Suprapubic skin (tissue), 4 donors: ENCODE results near the gene C2orf49.

Source experiments
- CTCF ChIP-seq, 2 donors: fragments of 200-600 bp in 1 of 2; fragments of 450-650 bp in 1 of 2; sonication (generic) in 1 of 2; IDR thresholded peaks; one replicate each; pipeline ENCODE4 v1.5.1; 2016 to 2019; ENCODE audit warnings: antibody characterized with exemption in 2 of 2, mild to moderate bottlenecking in 1 of 2, moderate library complexity in 1 of 2
- EP300 ChIP-seq: sonication (generic); formaldehyde crosslinking; IDR thresholded peaks from one replicate; pipeline ENCODE4 v1.6.1; 2017; ENCODE audit warnings: antibody characterized with exemption
- POLR2AphosphoS5 ChIP-seq, 3 donors: sonication (generic); formaldehyde crosslinking; IDR thresholded peaks; one replicate each; pipeline ENCODE4 v1.6.1; 2017; ENCODE audit warnings: antibody characterized with exemption in 3 of 3

GRCh38 chr2:105296017-105296611 is 41.2 kb upstream of the C2orf49 start:
- TF ChIP-seq POLR2AphosphoS5 (IDR thresholded peaks at IDR 0.05) = no peak
- TF ChIP-seq EP300 = no peak
- TF ChIP-seq CTCF (IDR thresholded peaks at IDR 0.05) = no peak
